BJ (cell line): ENCODE results near the gene YAE1. TPM values are rescaled to one million over a fixed set of nuclear protein-coding genes. Genes with fewer than 3 reads are reported as not detected.

Experiments used
- CTCF ChIA-PET: fragments of 350-600 bp; formaldehyde crosslinking; extraction: SDS; loops from one replicate; lab custom pipeline; 2021; ENCODE audit warnings: antibody characterized with exemption, inconsistent platforms; lab: Yijun Ruan, JAX
- POLR2A ChIA-PET: fragments of 300-600 bp; sonication (Branson Sonifier 250); formaldehyde crosslinking; extraction: SDS; loops from one replicate; lab custom pipeline; 2021; ENCODE audit warnings: antibody characterized with exemption; lab: Charles Lee
- DNase-seq: peaks from one replicate; pipeline ENCODE4 v3.0.0-alpha.2; 2011; ENCODE audit warnings: low read depth
- H3K27me3 ChIP-seq: 2 replicates; pipeline ENCODE4 v1.6.0; 2011; ENCODE audit warnings: low read length; ENCODE audit not compliant: control insufficient read depth, insufficient read depth
- H3K36me3 ChIP-seq: 2 replicates; pipeline ENCODE4 v1.5.1; 2011; ENCODE audit warnings: low read length; ENCODE audit not compliant: control insufficient read depth, insufficient read depth
- H3K4me3 ChIP-seq: 2 replicates; pipeline ENCODE4 v1.5.1; 2011; ENCODE audit warnings: low read depth, mild to moderate bottlenecking, control low read depth, low read length
- CTCF ChIP-seq: IDR thresholded peaks from 2 replicates; pipeline ENCODE4 v1.5.1; 2011; ENCODE audit warnings: low read depth, mild to moderate bottlenecking, control low read depth, inconsistent platforms, low read length, moderate library complexity; ENCODE audit not compliant: insufficient read depth
- polyA plus RNA-seq: library from polyadenylated mRNA; depleted of rRNA; stranded (reverse); fragments of >200 nt; gene quantifications from 2 replicates; pipeline ENCODE4 v1.2.3, GENCODE V29; 2011

Gene YAE1
- polyA plus RNA-seq, 1 experiment: 17.0 TPM

- no peaks in the 10 kb centered on the region for H3K36me3 ChIP-seq
- CTCF ChIA-PET: no interaction called here
- POLR2A ChIA-PET: no interaction called here
Observed at GRCh38 chr7:39531818-39532217, 34.4 kb upstream of the YAE1 start.

GRCh38 chr7:39532832-39533231 lies 33.4 kb upstream of the YAE1 start:
- ChIA-PET CTCF (interaction anchor here (0.6 kb wide), 1 partner anchor 29 kb away, joined by 3 read pairs; no protein-coding TSS in a partner anchor), POLR2A (no interaction called here)
- Histone ChIP-seq H3K36me3 (no peaks in the 10 kb centered on the region), H3K4me3 (no peak overlapping the region), H3K27me3 (peaks cover 3% of the 10 kb centered on the region; the same call in 1 of the 2 replicates)
- TF ChIP-seq CTCF: no peak
- DNase-seq: no peak

More at GRCh38 chr7:39531818-39532217, 34.4 kb upstream of the YAE1 start:
- TF ChIP-seq CTCF: no peak
- no peak for DNase-seq
- peaks cover 3% of the 10 kb centered on the region; the same call in 1 of the 2 replicates for H3K27me3 ChIP-seq
- H3K4me3 ChIP-seq: no peak overlapping the region

- CTCF ChIA-PET: interaction anchor here (0.6 to 0.9 kb wide), 2 partner anchors 211 to 397 kb away, joined by 3 read pairs; no protein-coding TSS in a partner anchor
- no peak for DNase-seq
- H3K36me3 ChIP-seq: no peaks in the 10 kb centered on the region
- no peak for TF ChIP-seq CTCF
- no peak overlapping the region for H3K4me3 ChIP-seq
- POLR2A ChIA-PET: interaction anchor here (0.6 kb wide), 1 partner anchor 150 kb away, joined by 3 read pairs; no protein-coding TSS in a partner anchor
- 0 out of 2 replicates have a peak, but pooled peaks cover 3% of the 10 kb centered on the region for H3K27me3 ChIP-seq
Observed at GRCh38 chr7:39534599-39534998, 31.6 kb upstream of the YAE1 start.

- no peak for TF ChIP-seq CTCF
- Histone ChIP-seq H3K36me3 (no peaks in the 10 kb centered on the region), H3K4me3 (no peak overlapping the region), H3K27me3 (0 out of 2 replicates have a peak, but pooled peaks cover 3% of the 10 kb centered on the region)
- DNase-seq: no peak
- ChIA-PET POLR2A (no interaction called here), CTCF (no interaction called here)
Observed at GRCh38 chr7:39535064-39535463, 31.1 kb upstream of the YAE1 start.

- ChIA-PET CTCF (no interaction called here), POLR2A (no interaction called here)
- no peak for TF ChIP-seq CTCF
- Histone ChIP-seq H3K4me3 (no peak overlapping the region), H3K27me3 (0 out of 2 replicates have a peak, but pooled peaks cover 2% of the 10 kb centered on the region), H3K36me3 (no peaks in the 10 kb centered on the region)
- DNase-seq: no peak
Observed at GRCh38 chr7:39535720-39536119, 30.5 kb upstream of the YAE1 start.
